H9 (cell line): ENCODE data around the gene DNAAF1. TPM values are rescaled to one million over a fixed set of nuclear protein-coding genes. Genes with fewer than 3 reads are reported as not detected.

ENCODE experiments used
- DNase-seq: peaks from one replicate; pipeline ENCODE4 v3.0.0-alpha.2; 2017
- H2AFZ ChIP-seq: one replicate; pipeline ENCODE4 v1.6.1; 2013; ENCODE audit warnings: mild to moderate bottlenecking, low read length, control low read depth, moderate library complexity
- H2AK5ac ChIP-seq: 2 replicates; pipeline ENCODE4 v1.6.1; 2013; ENCODE audit warnings: low read length, control low read depth, mixed read lengths; ENCODE audit not compliant: insufficient read length
- H2BK120ac ChIP-seq: one replicate; pipeline ENCODE4 v1.6.1; 2013; ENCODE audit warnings: low read depth, mild to moderate bottlenecking, low read length, control low read depth, inconsistent platforms; ENCODE audit not compliant: poor library complexity, severe bottlenecking
- H2BK12ac ChIP-seq: 2 replicates; pipeline ENCODE4 v1.6.1; 2013; ENCODE audit warnings: low read length, control low read depth, mixed read lengths, low read depth; ENCODE audit not compliant: insufficient read length
- H2BK15ac ChIP-seq: 2 replicates; pipeline ENCODE4 v1.6.1; 2013; ENCODE audit warnings: low read depth, low read length, control low read depth
- H2BK20ac ChIP-seq: one replicate; pipeline ENCODE4 v1.6.1; 2013; ENCODE audit warnings: low read depth, mild to moderate bottlenecking, low read length, control low read depth, inconsistent platforms; ENCODE audit not compliant: poor library complexity, severe bottlenecking
- H2BK5ac ChIP-seq: 2 replicates; pipeline ENCODE4 v1.6.1; 2013; ENCODE audit warnings: low read length, control low read depth, mixed read lengths; ENCODE audit not compliant: insufficient read length
- H3K14ac ChIP-seq: 2 replicates; pipeline ENCODE4 v1.6.1; 2013; ENCODE audit warnings: low read length, control low read depth; ENCODE audit not compliant: insufficient read depth
- H3K18ac ChIP-seq: 2 replicates; pipeline ENCODE4 v1.6.1; 2013; ENCODE audit warnings: low read depth, mild to moderate bottlenecking, mixed read lengths, low read length, control low read depth; ENCODE audit not compliant: insufficient read length
- H3K23ac ChIP-seq: 2 replicates; pipeline ENCODE4 v1.6.1; 2013; ENCODE audit warnings: low read length, control low read depth, mixed read lengths, low read depth; ENCODE audit not compliant: insufficient read length
- H3K23me2 ChIP-seq: 2 replicates; pipeline ENCODE4 v1.6.1; 2013; ENCODE audit warnings: low read depth, mild to moderate bottlenecking, mixed read lengths, low read length, control low read depth; ENCODE audit not compliant: insufficient read length, poor library complexity, severe bottlenecking
- H3K27ac ChIP-seq: 2 replicates; pipeline ENCODE4 v1.5.1; 2013; ENCODE audit warnings: low read length, control low read depth, mixed read lengths, low read depth; ENCODE audit not compliant: insufficient read length
- H3K27me3 ChIP-seq: 2 replicates; pipeline ENCODE4 v1.6.1; 2013; ENCODE audit warnings: low read length, control low read depth, inconsistent platforms; ENCODE audit not compliant: insufficient read depth
- H3K4ac ChIP-seq: 2 replicates; pipeline ENCODE4 v1.6.1; 2013; ENCODE audit warnings: low read depth, mild to moderate bottlenecking, control low read depth, inconsistent platforms, low read length, moderate library complexity
- H3K4me1 ChIP-seq: 2 replicates; pipeline ENCODE4 v1.6.1; 2013; ENCODE audit warnings: low read length, control low read depth, inconsistent platforms; ENCODE audit not compliant: insufficient read depth
- H3K4me2 ChIP-seq: 2 replicates; pipeline ENCODE4 v1.6.1; 2013; ENCODE audit warnings: low read length, control low read depth, mixed read lengths; ENCODE audit not compliant: insufficient read length, insufficient read depth
- H3K56ac ChIP-seq: 2 replicates; pipeline ENCODE4 v1.6.1; 2013; ENCODE audit warnings: low read depth, mild to moderate bottlenecking, mixed read lengths, low read length, control low read depth; ENCODE audit not compliant: insufficient read length
- H3K79me1 ChIP-seq: 2 replicates; pipeline ENCODE4 v1.6.1; 2013; ENCODE audit warnings: low read depth, mild to moderate bottlenecking, moderate library complexity, low read length, control low read depth, inconsistent platforms; ENCODE audit not compliant: insufficient read depth, poor library complexity, severe bottlenecking
- H3K79me2 ChIP-seq: 2 replicates; pipeline ENCODE4 v1.6.1; 2013; ENCODE audit warnings: low read length, control low read depth, inconsistent platforms; ENCODE audit not compliant: insufficient read depth
- H3K9ac ChIP-seq: 2 replicates; pipeline ENCODE4 v1.6.1; 2013; ENCODE audit warnings: low read length, control low read depth, mixed read lengths; ENCODE audit not compliant: insufficient read length; ENCODE audit errors: extremely low read depth
- H3K9me3 ChIP-seq: one replicate; pipeline ENCODE4 v1.6.1; 2013; ENCODE audit warnings: low read depth, low read length, inconsistent platforms; ENCODE audit not compliant: control insufficient read depth
- H3T11ph ChIP-seq: one replicate; pipeline ENCODE4 v1.6.1; 2013; ENCODE audit warnings: mild to moderate bottlenecking, low read length, control low read depth, inconsistent platforms
- H4K20me1 ChIP-seq: one replicate; pipeline ENCODE4 v1.6.1; 2013; ENCODE audit not compliant: control insufficient read depth, insufficient read length, insufficient read depth
- H4K5ac ChIP-seq: 2 replicates; pipeline ENCODE4 v1.6.1; 2013; ENCODE audit warnings: low read depth, mild to moderate bottlenecking, mixed read lengths, low read length, control low read depth; ENCODE audit not compliant: insufficient read length
- H4K8ac ChIP-seq: replicated peaks from 2 replicates; pipeline ENCODE4 v1.6.1; 2013; ENCODE audit warnings: low read length, control low read depth, mixed read lengths, low read depth; ENCODE audit not compliant: insufficient read length
- H4K91ac ChIP-seq: 2 replicates; pipeline ENCODE4 v1.6.1; 2013; ENCODE audit warnings: low read depth, mild to moderate bottlenecking, moderate library complexity, mixed read lengths, low read length, control low read depth; ENCODE audit not compliant: insufficient read length
- H3K27ac Mint-ChIP-seq, 3 experiments: 2 replicates in 2 of 3; 3 replicates in 1 of 3; pipeline ENCODE4 v1.8.0; 2020 to 2021; ENCODE audit warnings: mixed read lengths in 3 of 3, mild to moderate bottlenecking in 1 of 3, moderate library complexity in 1 of 3
- H3K27me3 Mint-ChIP-seq: 2 replicates; pipeline ENCODE4 v1.8.0; 2021; ENCODE audit warnings: low read depth, mild to moderate bottlenecking, moderate library complexity, mixed read lengths
- H3K36me3 Mint-ChIP-seq, 3 experiments: 2 replicates in 2 of 3; 3 replicates in 1 of 3; pipeline ENCODE4 v1.8.0; 2020 to 2021; ENCODE audit warnings: low read depth in 3 of 3, mixed read lengths in 3 of 3; ENCODE audit not compliant: insufficient read depth in 1 of 3
- H3K4me1 Mint-ChIP-seq, 2 experiments: 2 replicates each; pipeline ENCODE4 v1.8.0; 2020; ENCODE audit warnings: mixed read lengths in 2 of 2
- H3K4me3 Mint-ChIP-seq, 2 experiments: 2 replicates in 1 of 2; 3 replicates in 1 of 2; pipeline ENCODE4 v1.8.0; 2020 to 2021; ENCODE audit warnings: mild to moderate bottlenecking in 2 of 2, mixed read lengths in 2 of 2, moderate library complexity in 1 of 2
- H3K9me3 Mint-ChIP-seq, 2 experiments: 2 replicates in 1 of 2; 3 replicates in 1 of 2; pipeline ENCODE4 v1.8.0; 2020; ENCODE audit warnings: mild to moderate bottlenecking in 2 of 2, mixed read lengths in 2 of 2, moderate library complexity in 1 of 2
- WGBS: extraction: QIAGEN DNeasy Blood & Tissue Kit; methylation state at CpG from one replicate; pipeline ENCODE4 v1.1.7; 2013; ENCODE audit warnings: missing lambda C conversion rate, low lambda C conversion rate, mixed read lengths; ENCODE audit not compliant: insufficient read length; ENCODE audit errors: extremely low coverage; 5-methylcytosine and 5-hydroxymethylcytosine counted together
- total RNA-seq: library from RNA; stranded (reverse); gene quantifications from 2 replicates; pipeline ENCODE4 v1.2.1, GENCODE V29; 2021
- TF ChIP-seq, protein P1 (sequence below): fragments of 200-600 bp; sonication (generic); conservative IDR thresholded peaks from 3 replicates; pipeline ENCODE4 v1.8.0; 2021; ENCODE audit warnings: antibody characterized with exemption, mild to moderate bottlenecking

The DNAAF1 gene
- total RNA-seq, 1 experiment from 2014 or later, result not detected

DNA sequence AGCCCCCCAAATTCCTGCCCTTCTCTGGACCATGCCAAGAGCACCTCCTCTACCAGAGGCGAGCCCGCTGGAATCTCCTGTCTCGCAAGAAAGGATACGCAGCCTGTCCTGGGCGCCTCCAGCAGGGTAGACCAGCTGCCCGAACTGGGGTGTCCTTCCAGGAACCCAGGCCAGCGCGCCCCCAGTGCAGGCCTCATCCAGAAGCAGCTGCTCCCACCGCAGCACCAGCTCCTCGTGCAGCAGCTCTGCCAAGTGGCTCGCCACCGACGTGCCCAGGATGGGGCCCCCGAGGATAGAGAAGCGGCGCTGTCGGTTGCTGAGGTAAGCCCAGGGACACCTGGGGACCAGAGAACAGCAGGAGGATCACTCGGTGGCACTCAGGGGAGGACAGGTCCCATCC, 37.0 kb downstream of the DNAAF1 start:
- Histone ChIP-seq H3K4ac (no peak overlapping the region), H3K79me1 (peaks cover 6% of the 10 kb centered on the region), H2BK120ac (no peak overlapping the region), H2BK12ac (no peak overlapping the region), H4K20me1 (no peaks in the 10 kb centered on the region), H2BK20ac (no peak overlapping the region), H3T11ph (no peak overlapping the region), H3K9me3 (no peaks in the 10 kb centered on the region), H4K5ac (no peak overlapping the region), H4K91ac (no peak overlapping the region), H3K23me2 (peaks cover 6% of the 10 kb centered on the region), H2AK5ac (no peak overlapping the region), H3K27ac (no peak overlapping the region), H3K4me1 (no peaks in the 10 kb centered on the region), H2AFZ (no peak overlapping the region), H3K56ac (no peak overlapping the region), H3K9ac (no peak overlapping the region), H3K14ac (no peak overlapping the region), H3K4me2 (no peak overlapping the region), H2BK15ac (no peak overlapping the region), H3K27me3 (no peaks in the 10 kb centered on the region), H4K8ac (no peak overlapping the region), H3K18ac (no peak overlapping the region), H3K79me2 (peaks cover 9% of the 10 kb centered on the region; the same call in 1 of the 2 replicates), H2BK5ac (no peak overlapping the region), H3K23ac (no peak overlapping the region)
- DNase-seq, result no peak
- H3K27me3 Mint-ChIP-seq, result peaks cover 2% of the 10 kb centered on the region; the same call in 1 of the 2 replicates
- peaks cover 8 to 13% of the 10 kb centered on the region in 2 experiments for H3K4me1 Mint-ChIP-seq
- no CpG with 5 or more reads among the region's 18 CpGs for WGBS
- H3K36me3 Mint-ChIP-seq, result peaks cover 14 to 65% (median 61%) of the 10 kb centered on the region in 3 experiments; a peak in 6 of 7 replicates
- TF ChIP-seq, protein P1, sequence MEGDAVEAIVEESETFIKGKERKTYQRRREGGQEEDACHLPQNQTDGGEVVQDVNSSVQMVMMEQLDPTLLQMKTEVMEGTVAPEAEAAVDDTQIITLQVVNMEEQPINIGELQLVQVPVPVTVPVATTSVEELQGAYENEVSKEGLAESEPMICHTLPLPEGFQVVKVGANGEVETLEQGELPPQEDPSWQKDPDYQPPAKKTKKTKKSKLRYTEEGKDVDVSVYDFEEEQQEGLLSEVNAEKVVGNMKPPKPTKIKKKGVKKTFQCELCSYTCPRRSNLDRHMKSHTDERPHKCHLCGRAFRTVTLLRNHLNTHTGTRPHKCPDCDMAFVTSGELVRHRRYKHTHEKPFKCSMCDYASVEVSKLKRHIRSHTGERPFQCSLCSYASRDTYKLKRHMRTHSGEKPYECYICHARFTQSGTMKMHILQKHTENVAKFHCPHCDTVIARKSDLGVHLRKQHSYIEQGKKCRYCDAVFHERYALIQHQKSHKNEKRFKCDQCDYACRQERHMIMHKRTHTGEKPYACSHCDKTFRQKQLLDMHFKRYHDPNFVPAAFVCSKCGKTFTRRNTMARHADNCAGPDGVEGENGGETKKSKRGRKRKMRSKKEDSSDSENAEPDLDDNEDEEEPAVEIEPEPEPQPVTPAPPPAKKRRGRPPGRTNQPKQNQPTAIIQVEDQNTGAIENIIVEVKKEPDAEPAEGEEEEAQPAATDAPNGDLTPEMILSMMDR, result no peak
- no peak overlapping the region for H3K27ac Mint-ChIP-seq
- H3K9me3 Mint-ChIP-seq, result no peaks in the 10 kb centered on the region
- no peak overlapping the region for H3K4me3 Mint-ChIP-seq
